KMS-11 (cell line): ENCODE measurements around the gene COL19A1.

Experiments
- H2AFZ ChIP-seq: fragments of 200-600 bp; sonication (generic); 2 replicates; pipeline ENCODE4 v1.6.1; 2016; ENCODE audit warnings: antibody characterized with exemption, mixed run types, low read depth
- H3K27ac ChIP-seq: fragments of 200-600 bp; sonication (generic); 2 replicates; pipeline ENCODE4 v1.6.1; 2016; ENCODE audit warnings: mild to moderate bottlenecking, mixed run types
- H3K27me3 ChIP-seq: fragments of 200-600 bp; sonication (generic); 2 replicates; pipeline ENCODE4 v1.6.1; 2017; ENCODE audit warnings: mild to moderate bottlenecking, low read depth, mixed run types, moderate library complexity; ENCODE audit not compliant: insufficient read depth
- H3K36me3 ChIP-seq: fragments of 200-600 bp; sonication (generic); 2 replicates; pipeline ENCODE4 v1.6.1; 2017; ENCODE audit warnings: mild to moderate bottlenecking, mixed run types; ENCODE audit not compliant: insufficient read depth
- H3K4me1 ChIP-seq: fragments of 200-600 bp; sonication (generic); 2 replicates; pipeline ENCODE4 v1.6.1; 2016; ENCODE audit warnings: mild to moderate bottlenecking, low read depth, mixed run types; ENCODE audit not compliant: poor library complexity, severe bottlenecking
- H3K4me2 ChIP-seq: fragments of 200-600 bp; sonication (generic); 2 replicates; pipeline ENCODE4 v1.7.0; 2016; ENCODE audit warnings: mild to moderate bottlenecking, mixed run types
- H3K4me3 ChIP-seq: fragments of 200-600 bp; sonication (generic); IDR thresholded peaks from 2 replicates; pipeline ENCODE4 v1.6.1; 2017; ENCODE audit warnings: low read depth, low read length, mixed read lengths; ENCODE audit not compliant: insufficient read depth
- H3K79me2 ChIP-seq: fragments of 200-600 bp; sonication (generic); 2 replicates; pipeline ENCODE4 v1.6.1; 2016; ENCODE audit warnings: low read depth, mixed run types; ENCODE audit not compliant: insufficient read depth
- H3K9ac ChIP-seq: fragments of 200-600 bp; sonication (generic); 2 replicates; pipeline ENCODE4 v1.6.1; 2016; ENCODE audit warnings: mild to moderate bottlenecking, mixed run types
- H4K20me1 ChIP-seq: fragments of 200-600 bp; sonication (generic); 2 replicates; pipeline ENCODE4 v1.6.1; 2016; ENCODE audit warnings: mild to moderate bottlenecking, mixed run types; ENCODE audit not compliant: insufficient read depth
- TF ChIP-seq, protein P1 (sequence below): fragments of 200-600 bp; sonication (generic); conservative IDR thresholded peaks from 2 replicates; pipeline ENCODE4 v1.6.1; 2017; ENCODE audit warnings: low read depth, mild to moderate bottlenecking, antibody characterized with exemption, low read length, moderate library complexity, mixed read lengths

COL19A1 gene

DNA sequence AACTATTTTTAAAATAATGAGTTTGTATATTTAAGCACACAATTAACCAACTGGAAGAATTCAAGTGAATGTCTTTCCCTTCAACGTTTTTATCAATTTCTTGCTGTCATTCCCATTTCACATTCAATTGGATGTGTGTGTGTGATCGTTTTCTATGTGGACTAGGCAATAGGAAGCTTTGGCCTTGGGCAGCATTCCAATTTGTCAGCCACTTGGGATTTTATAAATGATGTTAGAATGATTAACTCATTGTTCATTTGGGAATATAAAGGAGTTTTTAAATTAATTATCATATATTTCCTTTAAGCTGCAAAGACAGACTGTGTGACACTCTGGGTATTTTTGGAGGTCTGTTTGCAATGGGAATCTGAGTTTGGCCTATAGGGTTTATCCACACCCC, 274.1 kb downstream of the COL19A1 start:
- Histone ChIP-seq H2AFZ (no peak overlapping the region), H3K36me3 (no peaks in the 10 kb centered on the region), H3K79me2 (no peaks in the 10 kb centered on the region), H3K27ac (no peak overlapping the region), H3K4me3 (no peak overlapping the region), H4K20me1 (no peaks in the 10 kb centered on the region), H3K27me3 (no peaks in the 10 kb centered on the region), H3K4me2 (no peak overlapping the region), H3K4me1 (peaks cover 10% of the 10 kb centered on the region), H3K9ac (no peak overlapping the region)
- TF ChIP-seq, protein P1, sequence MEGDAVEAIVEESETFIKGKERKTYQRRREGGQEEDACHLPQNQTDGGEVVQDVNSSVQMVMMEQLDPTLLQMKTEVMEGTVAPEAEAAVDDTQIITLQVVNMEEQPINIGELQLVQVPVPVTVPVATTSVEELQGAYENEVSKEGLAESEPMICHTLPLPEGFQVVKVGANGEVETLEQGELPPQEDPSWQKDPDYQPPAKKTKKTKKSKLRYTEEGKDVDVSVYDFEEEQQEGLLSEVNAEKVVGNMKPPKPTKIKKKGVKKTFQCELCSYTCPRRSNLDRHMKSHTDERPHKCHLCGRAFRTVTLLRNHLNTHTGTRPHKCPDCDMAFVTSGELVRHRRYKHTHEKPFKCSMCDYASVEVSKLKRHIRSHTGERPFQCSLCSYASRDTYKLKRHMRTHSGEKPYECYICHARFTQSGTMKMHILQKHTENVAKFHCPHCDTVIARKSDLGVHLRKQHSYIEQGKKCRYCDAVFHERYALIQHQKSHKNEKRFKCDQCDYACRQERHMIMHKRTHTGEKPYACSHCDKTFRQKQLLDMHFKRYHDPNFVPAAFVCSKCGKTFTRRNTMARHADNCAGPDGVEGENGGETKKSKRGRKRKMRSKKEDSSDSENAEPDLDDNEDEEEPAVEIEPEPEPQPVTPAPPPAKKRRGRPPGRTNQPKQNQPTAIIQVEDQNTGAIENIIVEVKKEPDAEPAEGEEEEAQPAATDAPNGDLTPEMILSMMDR: no peak

DNA sequence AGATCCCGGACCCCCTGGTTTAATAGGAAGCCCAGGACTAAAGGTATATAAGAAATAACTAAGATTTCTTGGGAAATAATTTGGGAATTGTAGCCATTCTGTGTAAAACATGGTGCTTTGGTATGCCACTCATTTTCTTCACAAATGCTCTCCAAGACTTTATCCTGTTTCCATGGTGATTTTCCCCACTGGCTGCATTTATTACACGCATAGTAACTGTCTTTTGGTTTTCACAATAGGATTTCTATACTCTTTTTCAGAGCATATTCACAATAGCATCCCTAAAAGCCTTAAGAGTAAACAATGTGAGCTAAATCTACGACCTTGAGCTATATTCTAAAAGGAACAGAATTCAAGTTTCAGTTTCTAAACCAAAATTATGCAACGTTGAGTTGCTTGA, 275.7 kb downstream of the COL19A1 start:
- no peaks in the 10 kb centered on the region for H4K20me1 ChIP-seq
- H3K79me2 ChIP-seq: no peaks in the 10 kb centered on the region
- no peaks in the 10 kb centered on the region for H3K27me3 ChIP-seq
- H3K27ac ChIP-seq: no peak overlapping the region
- no peak overlapping the region for H3K4me2 ChIP-seq
- H3K36me3 ChIP-seq: no peaks in the 10 kb centered on the region
- no peak overlapping the region for H2AFZ ChIP-seq
- peaks cover 3% of the 10 kb centered on the region for H3K4me1 ChIP-seq
- TF ChIP-seq, protein P1: no peak
- H3K9ac ChIP-seq: no peak overlapping the region
- H3K4me3 ChIP-seq: no peak overlapping the region

GRCh38 chr6:70145178-70145577, 278.8 kb downstream of the COL19A1 start:
- Histone ChIP-seq H3K79me2 (no peaks in the 10 kb centered on the region), H4K20me1 (no peaks in the 10 kb centered on the region), H3K4me2 (no peak overlapping the region), H3K27ac (no peak overlapping the region), H3K36me3 (no peaks in the 10 kb centered on the region), H2AFZ (no peak overlapping the region), H3K4me3 (no peak overlapping the region), H3K9ac (no peak overlapping the region), H3K27me3 (no peaks in the 10 kb centered on the region), H3K4me1 (no peaks in the 10 kb centered on the region)
- TF ChIP-seq, protein P1: no peak

- Histone ChIP-seq H3K79me2 (no peaks in the 10 kb centered on the region), H2AFZ (no peak overlapping the region), H3K4me2 (no peak overlapping the region), H3K4me3 (no peak overlapping the region), H3K9ac (no peak overlapping the region), H3K27me3 (no peaks in the 10 kb centered on the region), H4K20me1 (no peaks in the 10 kb centered on the region), H3K27ac (no peak overlapping the region), H3K36me3 (no peaks in the 10 kb centered on the region), H3K4me1 (no peaks in the 10 kb centered on the region)
- TF ChIP-seq, protein P1: no peak
Observed at GRCh38 chr6:70149209-70149788, 282.9 kb downstream of the COL19A1 start.
